Transverse colon (tissue), 4 donors: Measurements from ENCODE around the gene GMPPA. TPM values are rescaled to one million over a fixed set of nuclear protein-coding genes. Genes with fewer than 3 reads are reported as not detected.

ENCODE experiments used
- DNase-seq: peaks from one replicate; pipeline ENCODE4 v3.0.0-alpha.2; 2019
- H3K27ac ChIP-seq, 4 donors: fragments of 200-600 bp; sonication (generic); 2 replicates each; pipeline ENCODE4 v1.5.1; 2016 to 2018; ENCODE audit warnings: inconsistent platforms in 4 of 4
- H3K27me3 ChIP-seq: fragments of 200-600 bp; sonication (generic); 2 replicates; pipeline ENCODE4 v1.5.1; 2017; ENCODE audit warnings: inconsistent platforms
- H3K36me3 ChIP-seq, 4 donors: fragments of 200-600 bp; sonication (generic); 2 replicates each; pipeline ENCODE4 v1.5.1; 2017 to 2019; ENCODE audit warnings: inconsistent platforms in 4 of 4
- H3K4me1 ChIP-seq, 4 donors: fragments of 200-600 bp; sonication (generic); 2 replicates each; pipeline ENCODE4 v1.5.1; 2017 to 2020; ENCODE audit warnings: inconsistent platforms in 4 of 4
- H3K4me3 ChIP-seq, 4 donors: fragments of 200-600 bp; sonication (generic); 1 replicate in 1 of 4; 2 replicates in 3 of 4; pipeline versions ENCODE4 v1.5.1 to v1.6.1; 2017 to 2019; ENCODE audit warnings: inconsistent platforms in 4 of 4
- H3K9me3 ChIP-seq, 2 donors: fragments of 200-600 bp; sonication (generic); 2 replicates each; pipeline ENCODE4 v1.5.1; 2017 to 2019; ENCODE audit warnings: inconsistent platforms in 2 of 2
- CTCF ChIP-seq, 5 experiments: fragments of 200-600 bp in 3 of 5; fragments of 450-650 bp in 2 of 5; sonication (generic) in 3 of 5; IDR thresholded peaks; 1 replicate in 2 of 5; 2 replicates in 3 of 5; pipeline ENCODE4 v1.5.1; 2016 to 2017; ENCODE audit warnings: antibody characterized with exemption in 5 of 5, inconsistent platforms in 3 of 5, mild to moderate bottlenecking in 2 of 5, moderate library complexity in 1 of 5
- EP300 ChIP-seq: sonication (generic); formaldehyde crosslinking; IDR thresholded peaks from one replicate; pipeline ENCODE4 v1.6.1; 2017; ENCODE audit warnings: antibody characterized with exemption, low read depth
- POLR2A ChIP-seq: fragments of 450-650 bp; IDR thresholded peaks from one replicate; pipeline ENCODE4 v1.6.1; 2016; ENCODE audit warnings: antibody characterized with exemption, mild to moderate bottlenecking, moderate library complexity
- POLR2AphosphoS5 ChIP-seq, 3 donors: sonication (generic); formaldehyde crosslinking; IDR thresholded peaks; one replicate each; pipeline ENCODE4 v1.6.1; 2016; ENCODE audit warnings: antibody characterized with exemption in 3 of 3
- WGBS, 2 donors: methylation state at CpG; one replicate each; pipeline ENCODE4 v1.1.5; 2018; ENCODE audit warnings: low coverage in 1 of 2; 5-methylcytosine and 5-hydroxymethylcytosine counted together
- in situ Hi-C, 4 donors: fragments of 200-750 bp; cut with MboI; loops; one replicate each; pipeline versions ENCODE4 v1.15.0 to v1.15.1; 2017; ENCODE audit warnings: low sequenced_read_pairs in 3 of 4, low pct_ligation_motif_present in 1 of 4, low pct_unique_long_range_greater_than_20kb in 1 of 4
- intact Hi-C: fragments of 100-400 bp; cut with DNase I; formaldehyde crosslinking; loops from one replicate; pipeline ENCODE4 v1.15.1; 2023; ENCODE audit warnings: low total_unique reads
- total RNA-seq, 4 donors: library from RNA; depleted of rRNA; stranded (reverse); fragments of >200 nt; gene quantifications; one replicate each; pipeline ENCODE4 v1.1.0, GENCODE V29; 2016

The GMPPA gene
- total RNA-seq, 4 donors from 2014 or later, result 25.1 to 41.1 (median 36.4) TPM

DNA sequence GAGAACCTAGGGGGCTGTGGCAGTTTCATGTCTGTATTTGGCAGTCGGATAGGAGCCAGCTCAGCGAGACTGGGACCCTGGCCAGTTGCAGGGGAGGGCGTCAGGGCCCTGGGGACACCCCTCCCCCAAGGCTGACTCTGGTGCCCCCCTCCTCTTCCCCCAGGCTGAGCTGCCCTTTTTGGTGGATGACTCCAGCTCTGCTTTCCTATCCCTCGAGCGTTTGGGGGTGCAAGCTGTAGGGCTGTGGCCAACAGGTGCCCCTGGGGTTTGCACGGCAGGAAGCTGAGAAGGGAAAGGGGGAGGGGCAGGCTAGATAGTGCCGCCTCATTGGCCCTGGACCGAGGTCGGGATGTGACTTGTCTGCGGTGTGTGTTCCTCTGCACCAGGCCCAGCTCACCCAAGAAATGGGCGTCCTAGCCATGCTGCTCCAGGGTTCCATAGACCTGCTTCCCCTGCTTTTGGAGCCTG is 37.6 kb upstream of the GMPPA start:
- DNase-seq, result no peak
- H3K9me3 ChIP-seq, result no peaks in the 10 kb centered on the region
- intact Hi-C loops, result no loop called here
- peak overlapping the region; percentile 69 to 96 (median 85) for H3K27ac ChIP-seq
- no peak for TF ChIP-seq POLR2A
- TF ChIP-seq EP300, result no peak
- no peak for TF ChIP-seq POLR2AphosphoS5 (IDR thresholded peaks at IDR 0.05)
- no peak for TF ChIP-seq CTCF (IDR thresholded peaks at IDR 0.05)
- no peaks in the 10 kb centered on the region for H3K27me3 ChIP-seq
- no peaks in the 10 kb centered on the region for H3K36me3 ChIP-seq
- peak overlapping the region in 1 of 4 donors; percentile 3 for H3K4me3 ChIP-seq
- peaks cover 6 to 15% (median 10%) of the 10 kb centered on the region in 4 donors for H3K4me1 ChIP-seq
- in situ Hi-C loops, result no loop called here
- WGBS, 2 donors, result 38 to 44% methylated on average over 3 to 9 of the region's 11 CpGs

DNA sequence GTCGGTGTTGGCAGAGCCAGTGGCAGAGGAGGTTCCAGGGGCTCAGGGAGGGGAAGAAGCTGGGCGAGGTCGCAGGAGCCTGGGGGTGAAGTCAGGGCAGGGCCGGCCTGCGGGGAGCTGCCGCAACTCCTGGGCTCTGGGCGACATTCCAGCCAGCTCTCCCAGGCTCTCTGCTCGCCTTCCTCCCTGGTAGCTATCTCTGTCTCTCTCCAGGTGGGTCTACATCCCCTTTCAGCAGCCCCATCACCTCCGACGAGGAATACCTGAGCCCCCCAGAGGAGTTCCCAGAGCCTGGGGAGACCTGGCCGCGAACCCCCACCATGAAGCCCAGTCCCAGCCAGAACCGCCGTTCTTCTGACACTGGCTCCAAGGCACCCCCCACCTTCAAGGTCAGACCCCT is 37.0 kb upstream of the GMPPA start:
- H3K4me3 ChIP-seq, result no peak overlapping the region

GRCh38 chr2:219462349-219462748 is 36.3 kb upstream of the GMPPA start:
- no peak overlapping the region for H3K4me3 ChIP-seq
- peak overlapping the region; percentile 69 to 96 (median 85) for H3K27ac ChIP-seq
- H3K4me1 ChIP-seq, result peaks cover 6 to 15% (median 10%) of the 10 kb centered on the region in 4 donors
- H3K9me3 ChIP-seq, result no peaks in the 10 kb centered on the region
- in situ Hi-C loops, result no loop called here
- no peaks in the 10 kb centered on the region for H3K27me3 ChIP-seq
- intact Hi-C loops, result no loop called here
- no peaks in the 10 kb centered on the region for H3K36me3 ChIP-seq
- 81 to 90% methylated on average over 2 to 9 of the region's 9 CpGs for WGBS, 2 donors
- TF ChIP-seq POLR2AphosphoS5 (IDR thresholded peaks at IDR 0.05) (no peak), CTCF (IDR thresholded peaks at IDR 0.05) (no peak)
- no peak for DNase-seq

More for the DNA sequence above, 37.0 kb upstream of the GMPPA start:
- H3K27me3 ChIP-seq, result no peaks in the 10 kb centered on the region
- intact Hi-C loops, result no loop called here
- WGBS, 2 donors, result 81% methylated on average over 14 of the region's 14 CpGs; no CpG with 5 or more reads in 1 of the 2 donors
- H3K36me3 ChIP-seq, result no peaks in the 10 kb centered on the region
- TF ChIP-seq CTCF (IDR thresholded peaks at IDR 0.05) (no peak), POLR2A (no peak), EP300 (no peak), POLR2AphosphoS5 (IDR thresholded peaks at IDR 0.05) (no peak)
- in situ Hi-C loops, result no loop called here
- H3K27ac ChIP-seq, result peak overlapping the region; percentile 69 to 96 (median 85)
- DNase-seq, result no peak
- H3K9me3 ChIP-seq, result no peaks in the 10 kb centered on the region
- H3K4me1 ChIP-seq, result peaks cover 6 to 15% (median 10%) of the 10 kb centered on the region in 4 donors

GRCh38 chr2:219464286-219465032 is 34.2 kb upstream of the GMPPA start:
- TF ChIP-seq EP300 (no peak), CTCF (IDR thresholded peaks at IDR 0.05) (no peak), POLR2AphosphoS5 (IDR thresholded peaks at IDR 0.05) (no peak), POLR2A (no peak)
- intact Hi-C loops (no loop called here), in situ Hi-C loops (no loop called here)
- H3K4me3 ChIP-seq, result no peak overlapping the region
- H3K36me3 ChIP-seq, result no peaks in the 10 kb centered on the region
- peak overlapping the region in 3 of 4 donors; percentile 85 to 96 (median 85) for H3K27ac ChIP-seq
- H3K4me1 ChIP-seq, result peaks cover 4 to 13% (median 6%) of the 10 kb centered on the region in 4 donors
- no peaks in the 10 kb centered on the region for H3K27me3 ChIP-seq
- no peaks in the 10 kb centered on the region for H3K9me3 ChIP-seq
- no peak for DNase-seq
- WGBS, 2 donors, result 52 to 87% methylated on average over 3 to 21 of the region's 21 CpGs
